NCI-H748 (cell line): ENCODE measurements around the gene LARGE2.
A peak's percentile ranks its signal among the peaks of the same experiment; 100 is the strongest.

Experiments used
- DNase-seq: peaks from one replicate; lab custom pipeline; 2025; ENCODE audit not compliant: unreplicated experiment; lab: John Stamatoyannopoulos, UW

The LARGE2 gene

GRCh38 chr11:45959851-45960250 lies 37.4 kb downstream of the LARGE2 start:
- DNase-seq = no peak

- DNase-seq = no peak
Observed at GRCh38 chr11:45960387-45961095, 38.1 kb downstream of the LARGE2 start.

GRCh38 chr11:45961751-45962240 lies 39.3 kb downstream of the LARGE2 start:
- DNase-seq = no peak

- peak; percentile 76 for DNase-seq
Observed at GRCh38 chr11:45964911-45965389, 42.5 kb downstream of the LARGE2 start.

GRCh38 chr11:45967506-45967905 lies 45.0 kb downstream of the LARGE2 start:
- DNase-seq = no peak

GRCh38 chr11:45968901-45969300 lies 46.4 kb downstream of the LARGE2 start:
- DNase-seq = no peak

- no peak for DNase-seq
Observed at GRCh38 chr11:45973601-45974000, 51.1 kb downstream of the LARGE2 start.

- DNase-seq = no peak
Observed at GRCh38 chr11:45974806-45975205, 52.4 kb downstream of the LARGE2 start.
